Adrenal gland (tissue), 12 donors: Measurements from ENCODE around the gene ZSWIM1. TPM values are rescaled to one million over a fixed set of nuclear protein-coding genes. Genes with fewer than 3 reads are reported as not detected.
A peak's percentile ranks its signal among the peaks of the same experiment; 100 is the strongest.

ENCODE experiments used
- DNase-seq, 7 donors: peaks; one replicate each; pipeline ENCODE4 v3.0.0-alpha.2; 2019 to 2020
- H3K27ac ChIP-seq, 5 donors: fragments of 200-600 bp; sonication (generic) in 4 of 5; 1 replicate in 3 of 5; 2 replicates in 2 of 5; pipeline versions ENCODE4 v1.5.1 to v1.8.0; 2016 to 2020; ENCODE audit warnings: mild to moderate bottlenecking in 1 of 5
- H3K27me3 ChIP-seq: fragments of 200-600 bp; 2 replicates; pipeline ENCODE4 v1.8.0; 2021
- H3K36me3 ChIP-seq, 2 donors: fragments of 200-600 bp; replicated peaks in 1 of 2; 1 replicate in 1 of 2; 2 replicates in 1 of 2; pipeline versions ENCODE4 v1.5.1 to v1.8.0; 2018 to 2022
- H3K4me1 ChIP-seq, 2 donors: fragments of 200-600 bp; replicated peaks in 1 of 2; 1 replicate in 1 of 2; 2 replicates in 1 of 2; pipeline versions ENCODE4 v1.5.1 to v1.8.0; 2018 to 2021
- H3K4me3 ChIP-seq, 4 donors: fragments of 200-600 bp; sonication (generic) in 3 of 4; one replicate each; pipeline ENCODE4 v1.5.1; 2016 to 2018
- H3K9me3 ChIP-seq, 3 donors: fragments of 200-600 bp; sonication (generic) in 1 of 3; replicated peaks in 1 of 3; 1 replicate in 2 of 3; 2 replicates in 1 of 3; pipeline versions ENCODE4 v1.5.1 to v1.8.0; 2016 to 2021
- POLR2A ChIP-seq, 2 donors: fragments of 450-650 bp; IDR thresholded peaks; one replicate each; pipeline ENCODE4 v1.6.1; 2017; ENCODE audit warnings: antibody characterized with exemption in 2 of 2, mild to moderate bottlenecking in 2 of 2, moderate library complexity in 1 of 2
- WGBS, 4 donors: extraction: QIAGEN DNeasy Blood & Tissue Kit in 2 of 4; methylation state at CpG; one replicate each; pipeline versions ENCODE4 v1.1.5 to v1.1.7; 2013 to 2017; 5-methylcytosine and 5-hydroxymethylcytosine counted together
- intact Hi-C, 2 donors: fragments of 100-400 bp; cut with DNase I; formaldehyde crosslinking; loops; one replicate each; pipeline versions ENCODE4 v1.14.1 to v1.15.0; 2022 to 2023
- polyA plus RNA-seq, 3 donors: library from polyadenylated mRNA; stranded (reverse); fragments of 200-250 nt in 2 of 3; fragments of 350-450 nt in 1 of 3; fragmentation: Illumina TruSeq in 1 of 3; extraction: RNeasy Lipid Tissue Mini Kit (QIAGEN cat#74804) in 1 of 3; gene quantifications; one replicate each; pipeline ENCODE4 v1.2.3, GENCODE V29; 2013 to 2014
- total RNA-seq, 9 donors: library from RNA; depleted of rRNA in 4 of 9; stranded (reverse); fragments of >200 nt in 4 of 9; fragments of 120-200 nt in 1 of 9; fragmentation: NEBNext Ultra II Directional in 1 of 9; extraction: Animal tissue kit (Norgen Biotek cat#: 25700) in 1 of 9; gene quantifications; one replicate each; pipeline versions ENCODE4 v1.1.0 to v1.2.4, GENCODE V29; 2013 to 2023
- TF ChIP-seq, protein P1 (sequence below), 6 experiments: fragments of 450-650 bp in 4 of 6; fragments of 200-600 bp in 2 of 6; sonication (generic) in 1 of 6; IDR thresholded peaks; 1 replicate in 5 of 6; 2 replicates in 1 of 6; pipeline versions ENCODE4 v1.5.1 to v1.8.0; 2016 to 2021; ENCODE audit warnings: antibody characterized with exemption in 6 of 6, mild to moderate bottlenecking in 2 of 6, moderate library complexity in 1 of 6
- donor health status: healthy with polysubstance abuse.
- donor health status: Bipolar disorder and iron deficiency.
- donor health status: DM: yes; HTN: yes; CAD: no.
- donor health status: DM: no; HTN: no; CAD: no.
- donor health status: DM: no; HTN: no; CAD: no.
- donor health status: DM: yes; HTN: yes; CAD: no.

ZSWIM1 gene
- total and polyA plus RNA-seq, 12 donors, result 4.2 to 22.1 (median 18.3) TPM

DNA sequence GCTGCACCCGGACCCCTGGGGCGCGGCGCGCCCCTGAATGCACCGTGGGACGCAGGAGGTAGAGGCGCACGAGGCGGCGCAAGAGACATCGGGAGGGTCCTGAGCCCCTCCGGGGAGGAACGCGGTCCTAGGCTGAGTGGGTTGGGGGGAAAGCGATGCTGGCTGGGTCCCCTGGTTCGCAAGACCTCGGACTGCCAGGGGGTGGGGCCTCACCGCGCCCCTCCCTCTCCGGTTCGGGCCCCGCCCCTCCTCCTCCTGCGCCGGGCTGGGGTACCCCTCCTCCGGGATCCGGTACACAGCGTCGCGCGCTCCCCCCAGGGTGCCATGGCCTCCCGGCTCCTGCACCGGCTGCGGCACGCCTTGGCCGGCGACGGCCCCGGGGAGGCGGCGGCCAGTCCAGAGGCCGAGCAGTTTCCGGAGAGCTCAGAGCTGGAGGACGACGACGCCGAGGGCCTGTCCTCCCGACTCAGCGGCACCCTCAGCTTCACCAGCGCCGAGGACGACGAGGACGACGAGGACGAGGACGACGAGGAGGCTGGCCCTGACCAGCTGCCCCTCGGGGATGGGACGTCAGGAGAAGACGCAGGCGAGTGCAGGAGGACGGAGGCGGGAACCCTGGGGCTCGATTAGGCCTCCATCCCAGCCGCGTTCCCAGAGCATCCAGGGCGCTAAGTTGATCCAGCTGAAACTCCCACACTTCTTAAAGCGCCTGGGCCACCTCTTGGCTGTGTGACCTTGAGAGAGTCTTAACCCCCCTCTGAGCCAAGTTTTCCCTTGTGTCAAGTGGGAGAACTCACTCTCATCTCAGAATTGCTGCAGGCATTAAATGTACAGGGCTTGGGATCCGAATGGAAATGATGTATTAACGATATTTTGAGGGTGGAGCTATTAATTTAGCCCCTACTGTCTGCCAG, 46.9 kb upstream of the ZSWIM1 start:
- Histone ChIP-seq H3K4me1 (peaks cover 31 to 36% of the 10 kb centered on the region in 2 donors), H3K27ac (peak overlapping the region; percentile 93 to 96 (median 95)), H3K36me3 (peaks cover 0 to 11% of the 10 kb centered on the region in 2 donors), H3K9me3 (no peaks in the 10 kb centered on the region), H3K27me3 (no peaks in the 10 kb centered on the region), H3K4me3 (peak overlapping the region in 3 of 4 donors; percentile 48 to 79 (median 53))
- 3 to 21% (median 4%) methylated on average over 10 to 71 of the region's 71 CpGs for WGBS, 4 donors
- intact Hi-C loops, result no loop called here
- DNase-seq, result peak; percentile 66 to 86 (median 78)
- TF ChIP-seq POLR2A (IDR thresholded peaks at IDR 0.05), result peak; percentile 39 to 60
- TF ChIP-seq, protein P1, sequence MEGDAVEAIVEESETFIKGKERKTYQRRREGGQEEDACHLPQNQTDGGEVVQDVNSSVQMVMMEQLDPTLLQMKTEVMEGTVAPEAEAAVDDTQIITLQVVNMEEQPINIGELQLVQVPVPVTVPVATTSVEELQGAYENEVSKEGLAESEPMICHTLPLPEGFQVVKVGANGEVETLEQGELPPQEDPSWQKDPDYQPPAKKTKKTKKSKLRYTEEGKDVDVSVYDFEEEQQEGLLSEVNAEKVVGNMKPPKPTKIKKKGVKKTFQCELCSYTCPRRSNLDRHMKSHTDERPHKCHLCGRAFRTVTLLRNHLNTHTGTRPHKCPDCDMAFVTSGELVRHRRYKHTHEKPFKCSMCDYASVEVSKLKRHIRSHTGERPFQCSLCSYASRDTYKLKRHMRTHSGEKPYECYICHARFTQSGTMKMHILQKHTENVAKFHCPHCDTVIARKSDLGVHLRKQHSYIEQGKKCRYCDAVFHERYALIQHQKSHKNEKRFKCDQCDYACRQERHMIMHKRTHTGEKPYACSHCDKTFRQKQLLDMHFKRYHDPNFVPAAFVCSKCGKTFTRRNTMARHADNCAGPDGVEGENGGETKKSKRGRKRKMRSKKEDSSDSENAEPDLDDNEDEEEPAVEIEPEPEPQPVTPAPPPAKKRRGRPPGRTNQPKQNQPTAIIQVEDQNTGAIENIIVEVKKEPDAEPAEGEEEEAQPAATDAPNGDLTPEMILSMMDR (IDR thresholded peaks at IDR 0.05), result no peak

DNA sequence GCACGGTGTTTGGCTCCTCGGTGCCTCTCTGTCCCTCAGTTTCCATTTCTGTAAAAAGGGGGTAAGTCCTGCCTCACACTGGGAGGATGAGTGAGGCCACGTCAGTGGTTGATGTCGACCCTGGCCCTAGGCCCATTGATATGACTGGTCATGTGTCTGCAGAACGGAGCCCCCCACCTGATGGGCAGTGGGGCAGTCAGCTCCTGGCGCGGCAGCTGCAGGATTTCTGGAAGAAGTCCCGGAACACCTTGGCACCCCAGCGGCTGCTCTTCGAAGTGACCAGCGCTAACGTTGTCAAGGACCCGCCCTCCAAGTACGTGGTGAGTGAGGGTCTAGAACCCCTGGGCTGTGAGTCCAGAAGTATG, 46.2 kb upstream of the ZSWIM1 start:
- peak overlapping the region; percentile 93 to 96 (median 95) for H3K27ac ChIP-seq
- H3K36me3 ChIP-seq, result peaks cover 0 to 11% of the 10 kb centered on the region in 2 donors
- H3K4me1 ChIP-seq, result peaks cover 31 to 36% of the 10 kb centered on the region in 2 donors
- H3K9me3 ChIP-seq, result no peaks in the 10 kb centered on the region
- WGBS, 4 donors, result 34 to 54% (median 44%) methylated on average over 5 to 14 of the region's 14 CpGs
- TF ChIP-seq POLR2A (IDR thresholded peaks at IDR 0.05), result no peak
- TF ChIP-seq, protein P1 (IDR thresholded peaks at IDR 0.05), result no peak
- H3K4me3 ChIP-seq, result peak overlapping the region in 2 of 4 donors; percentile 53 to 79
- peak in 1 of 7 donors; percentile 43 for DNase-seq
- intact Hi-C loops, result no loop called here
- H3K27me3 ChIP-seq, result no peaks in the 10 kb centered on the region

DNA sequence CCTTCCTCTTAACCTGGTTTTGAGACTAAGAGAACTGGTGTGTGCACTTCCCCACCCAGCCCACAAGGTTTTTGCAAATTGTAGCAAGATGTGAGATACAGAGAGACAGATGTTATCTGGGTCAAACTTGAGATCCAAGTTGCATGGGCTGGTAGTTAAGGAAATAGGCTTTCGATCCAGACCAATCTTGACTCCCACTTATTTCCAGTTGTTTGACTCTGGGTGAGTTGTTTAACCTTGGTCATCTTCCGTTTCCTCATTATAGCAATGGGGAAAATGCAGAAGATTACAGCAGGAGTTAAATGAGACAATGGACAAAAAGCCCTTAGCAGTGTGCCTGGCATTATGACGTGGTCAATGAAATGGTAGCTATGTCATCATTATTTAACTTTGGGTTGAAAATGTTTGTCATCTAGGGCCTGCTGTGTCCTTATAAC, 45.7 kb upstream of the ZSWIM1 start:
- TF ChIP-seq, protein P1 (IDR thresholded peaks at IDR 0.05), result peak in 2 of 6 experiments; percentile 11 to 18
- TF ChIP-seq POLR2A (IDR thresholded peaks at IDR 0.05), result no peak
- no peaks in the 10 kb centered on the region for H3K9me3 ChIP-seq
- WGBS, 4 donors, result 33 to 41% (median 35%) methylated on average over 3 of the region's 3 CpGs
- peaks cover 31 to 36% of the 10 kb centered on the region in 2 donors for H3K4me1 ChIP-seq
- H3K27ac ChIP-seq, result peak overlapping the region; percentile 1 to 96 (median 94)
- H3K36me3 ChIP-seq, result peaks cover 0 to 17% of the 10 kb centered on the region in 2 donors
- DNase-seq, result no peak
- no peaks in the 10 kb centered on the region for H3K27me3 ChIP-seq
- H3K4me3 ChIP-seq, result peak overlapping the region in 1 of 4 donors; percentile 79
- intact Hi-C loops, result no loop called here

DNA sequence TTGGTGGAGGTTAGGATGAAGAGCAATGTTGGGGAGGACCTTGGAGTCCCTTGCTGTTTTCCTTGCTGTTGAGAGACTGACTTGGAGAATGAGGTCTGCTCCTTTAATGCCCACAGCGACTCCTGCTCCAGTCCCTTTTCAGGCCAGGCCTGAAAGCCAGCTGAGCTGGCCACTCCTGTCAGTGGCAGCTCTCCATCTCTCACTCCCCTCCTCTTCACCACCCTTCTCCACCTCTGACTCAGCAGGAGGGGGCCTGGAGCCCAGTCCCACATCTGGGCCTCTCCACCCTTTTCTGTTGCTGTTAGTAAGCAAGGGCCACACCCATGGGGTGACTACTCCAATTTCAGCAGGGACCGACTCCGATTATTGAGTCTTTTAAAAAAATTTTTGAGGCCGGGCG, 45.2 kb upstream of the ZSWIM1 start:
- Histone ChIP-seq H3K36me3 (peaks cover 0 to 22% of the 10 kb centered on the region in 2 donors), H3K27ac (peak overlapping the region; percentile 1 to 96 (median 94)), H3K9me3 (no peaks in the 10 kb centered on the region), H3K4me3 (peak overlapping the region in 1 of 4 donors; percentile 79), H3K4me1 (peaks cover 31 to 39% of the 10 kb centered on the region in 2 donors), H3K27me3 (no peaks in the 10 kb centered on the region)
- TF ChIP-seq, protein P1 (IDR thresholded peaks at IDR 0.05), result no peak
- TF ChIP-seq POLR2A (IDR thresholded peaks at IDR 0.05), result peak in 1 of 2 donors; percentile 39
- intact Hi-C loops, result no loop called here
- 46 to 68% (median 62%) methylated on average over 5 of the region's 5 CpGs for WGBS, 4 donors
- DNase-seq, result peak; percentile 61 to 83 (median 73)
